Jurkat, Clone E6-1 (cell line): ENCODE results near the gene MYH14. TPM values are rescaled to one million over a fixed set of nuclear protein-coding genes. Genes with fewer than 3 reads are reported as not detected.

ENCODE experiments used
- DNase-seq: peaks from one replicate; pipeline ENCODE4 v3.0.0-alpha.2; 2011; ENCODE audit warnings: low read depth, low spot score
- H3K4me3 ChIP-seq: 2 replicates; pipeline ENCODE4 v1.5.1; 2011; ENCODE audit warnings: mild to moderate bottlenecking, low read length, control low read depth, moderate library complexity
- polyA plus RNA-seq: library from polyadenylated mRNA; unstranded; fragments of >200 nt; gene quantifications from one replicate; pipeline ENCODE4 v1.2.1, GENCODE V29; 2012; ENCODE audit warnings: missing spikeins; ENCODE audit not compliant: insufficient read length, insufficient read depth

The MYH14 gene
- polyA plus RNA-seq: not detected

DNA sequence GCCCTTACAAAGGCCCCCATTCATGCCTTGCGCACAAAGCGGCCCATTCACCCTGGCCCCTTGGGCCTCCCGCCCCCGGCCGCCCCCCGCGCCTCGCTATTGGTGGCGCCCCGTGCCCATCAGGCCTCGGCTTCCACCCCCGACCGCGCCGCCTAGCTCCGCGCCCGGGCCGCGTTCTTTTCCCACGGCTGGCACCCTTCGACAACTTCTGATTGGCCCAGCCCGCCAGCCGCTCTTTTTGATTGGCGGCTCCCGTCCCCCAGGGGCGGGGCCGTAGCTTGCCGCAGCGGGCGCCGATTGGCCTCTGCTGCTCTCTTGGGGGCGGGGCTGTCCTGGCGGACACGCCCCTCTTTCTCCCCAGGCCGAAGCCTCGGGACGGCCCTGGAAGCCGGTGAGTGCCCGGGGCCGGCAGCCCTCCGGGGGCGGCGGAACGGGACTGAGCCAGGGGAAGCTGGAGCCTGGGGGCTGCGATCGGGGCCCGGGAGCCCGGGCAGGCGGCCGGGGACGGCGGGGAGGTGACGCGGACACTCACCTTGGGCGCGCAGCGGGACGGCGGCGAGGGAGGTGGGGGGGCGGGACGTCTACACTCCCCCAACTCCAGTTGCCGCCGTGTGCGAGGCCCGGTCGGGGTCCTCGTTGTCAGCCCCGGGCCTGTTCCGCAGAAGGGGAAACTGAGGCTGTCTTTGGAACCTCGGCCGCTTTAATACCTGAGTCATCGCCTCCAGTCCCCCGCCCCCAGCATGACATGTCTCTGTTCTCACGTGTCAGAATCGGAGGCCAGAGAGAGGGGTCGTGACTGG, at the start of gene MYH14:
MYH14 (plus strand) TSS at position 342 of the 800 bp plus-strand sequence. CDS start 6,744 bp downstream, outside the sequence.
- no peak for DNase-seq
- H3K4me3 ChIP-seq: no peak within 1 kb of the TSS

GRCh38 chr19:50154529-50154928, 48.9 kb upstream of the MYH14 start:
- no peak for DNase-seq
- no peak overlapping the region for H3K4me3 ChIP-seq

DNA sequence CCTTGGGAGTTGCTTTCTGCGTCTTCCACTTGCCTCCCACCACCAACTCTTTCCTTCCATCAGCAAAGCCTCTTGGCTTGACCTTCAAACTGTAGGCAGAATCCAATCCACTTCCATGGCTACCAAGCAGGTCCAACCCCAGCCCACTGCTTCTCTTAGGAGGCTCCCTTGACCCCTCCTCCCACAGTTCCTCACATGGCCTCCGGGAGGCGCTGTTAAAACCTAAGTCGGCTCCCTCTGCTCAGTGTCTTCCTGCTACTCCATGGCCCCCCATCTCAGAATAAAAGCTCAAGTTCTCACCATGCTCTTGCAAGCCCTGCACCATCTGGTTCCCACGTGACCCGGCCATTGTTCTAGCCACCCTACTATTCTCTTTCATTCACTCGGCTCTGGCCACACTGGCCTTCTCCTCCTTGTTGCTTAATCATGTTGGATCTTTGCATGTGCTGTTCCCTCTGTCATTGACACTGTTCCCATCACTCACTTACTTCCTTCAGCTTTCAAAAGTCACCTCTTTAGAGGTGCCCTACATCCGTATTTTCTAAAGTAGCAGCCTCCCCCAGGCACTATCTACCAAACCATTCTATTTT, 47.8 kb upstream of the MYH14 start:
- no peak for DNase-seq
- no peak overlapping the region for H3K4me3 ChIP-seq

- H3K4me3 ChIP-seq: no peak overlapping the region
- DNase-seq: no peak
Measured at GRCh38 chr19:50158577-50158976, 44.8 kb upstream of the MYH14 start.

DNA sequence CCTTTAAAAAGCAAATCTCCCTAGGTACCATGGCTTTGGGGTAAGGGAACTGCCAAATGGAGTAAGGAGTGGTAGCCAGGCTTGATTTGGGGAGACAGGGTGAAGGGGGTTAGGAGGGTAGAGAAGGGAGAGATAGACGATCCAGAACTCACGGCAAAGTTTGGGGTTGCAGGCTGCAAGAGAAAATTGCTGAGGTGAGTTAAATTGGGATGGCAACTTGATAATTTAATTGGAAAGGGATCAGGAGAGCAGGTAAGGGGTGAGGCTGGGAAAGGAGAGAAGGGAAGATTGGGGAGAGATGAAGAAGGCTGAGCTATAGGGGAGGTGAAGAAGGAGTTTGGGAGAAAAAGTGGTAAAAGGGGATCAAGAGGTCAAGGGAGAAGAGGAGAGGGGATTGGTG, 44.3 kb upstream of the MYH14 start:
- no peak overlapping the region for H3K4me3 ChIP-seq
- DNase-seq: no peak

GRCh38 chr19:50162988-50163387, 40.4 kb upstream of the MYH14 start, which contains the start of gene IZUMO2:
Gene IZUMO2, minus strand, starts transcription at chr19:50163281. Its CDS starts 87 bp downstream, at chr19:50163194.
- no peak within 1 kb of the TSS for H3K4me3 ChIP-seq
- no peak for DNase-seq

- no peak overlapping the region for H3K4me3 ChIP-seq
- no peak for DNase-seq
Measured at GRCh38 chr19:50167314-50167721, 36.1 kb upstream of the MYH14 start.

- H3K4me3 ChIP-seq: no peak overlapping the region
- no peak for DNase-seq
Measured at GRCh38 chr19:50171752-50172151, 31.7 kb upstream of the MYH14 start.

DNA sequence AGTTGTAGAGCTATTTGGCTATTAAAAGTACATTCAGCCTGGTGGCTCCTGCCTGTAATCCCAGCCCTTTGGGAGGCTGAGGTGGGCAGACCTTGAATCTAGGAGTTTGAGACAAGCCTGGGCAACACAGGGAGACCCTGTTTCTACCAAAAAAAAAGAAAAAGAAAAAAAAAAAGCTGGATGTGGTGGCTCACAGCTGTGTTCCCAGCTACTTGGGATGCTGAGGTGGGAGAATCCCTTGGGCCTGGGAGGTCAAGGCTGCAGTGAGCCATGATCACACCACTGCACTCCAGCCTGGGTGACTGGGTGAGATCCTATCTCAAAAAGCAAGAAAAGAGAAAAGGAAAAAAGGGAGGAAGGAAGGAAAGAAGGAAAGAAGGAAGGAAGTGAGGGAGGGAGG, 30.7 kb upstream of the MYH14 start:
- no peak for DNase-seq
- H3K4me3 ChIP-seq: no peak overlapping the region

DNA sequence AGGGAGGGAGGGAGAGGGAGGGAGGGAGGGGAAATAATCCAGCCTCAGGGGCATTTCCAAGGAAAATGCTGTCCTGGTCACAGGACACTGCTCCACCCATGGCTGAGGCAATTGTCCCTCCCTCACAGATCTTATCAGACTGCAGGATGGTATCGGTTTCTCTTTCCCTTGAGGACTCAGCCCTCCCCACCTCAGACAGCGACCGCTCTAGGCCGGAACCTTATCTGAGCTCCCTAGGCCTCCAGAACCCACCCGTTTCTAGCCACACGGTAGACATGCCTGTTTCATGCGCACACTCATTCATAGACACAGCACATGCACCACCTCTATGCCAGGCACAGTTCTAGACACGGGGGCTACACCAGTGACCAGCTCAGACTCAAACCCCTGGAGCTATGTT, 30.3 kb upstream of the MYH14 start:
- no peak for DNase-seq
- no peak overlapping the region for H3K4me3 ChIP-seq

DNA sequence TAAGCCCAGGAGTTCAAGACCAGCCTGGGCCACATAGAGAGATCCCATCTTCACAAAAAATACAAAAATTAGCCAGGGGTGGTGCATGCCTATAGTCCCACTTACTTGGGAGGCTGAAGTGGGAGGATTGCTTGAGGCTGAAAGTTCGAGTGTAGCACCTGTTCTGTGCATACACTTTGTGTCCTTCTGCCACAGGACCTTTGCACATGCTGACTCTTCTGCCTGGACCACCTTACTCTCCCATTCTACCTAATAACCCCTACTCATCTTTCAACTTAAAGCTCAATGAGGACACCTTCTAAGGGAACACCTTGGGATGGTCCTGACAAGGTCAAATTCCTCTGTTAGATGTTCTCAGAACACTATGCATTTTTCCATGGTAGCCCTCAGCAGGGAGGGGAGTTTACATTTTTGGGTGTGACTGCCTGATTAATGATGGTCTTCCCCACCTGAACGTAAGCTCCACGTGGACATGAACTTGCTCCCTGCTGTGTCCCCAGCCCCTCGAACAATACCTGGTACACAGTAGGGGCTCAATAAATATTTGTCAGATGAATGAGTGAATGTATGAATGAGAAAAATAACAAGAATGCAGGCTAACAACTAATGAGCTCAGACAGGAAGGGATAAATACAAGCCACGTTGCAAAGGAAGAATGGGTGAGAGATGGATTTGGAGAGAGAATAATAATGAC, 29.2 kb upstream of the MYH14 start:
- DNase-seq: no peak
- H3K4me3 ChIP-seq: no peak overlapping the region

GRCh38 chr19:50175924-50176323, 27.5 kb upstream of the MYH14 start:
- DNase-seq: no peak

GRCh38 chr19:50176775-50177174, 26.6 kb upstream of the MYH14 start:
- no peak overlapping the region for H3K4me3 ChIP-seq
- DNase-seq: no peak

More at GRCh38 chr19:50175924-50176323, 27.5 kb upstream of the MYH14 start:
- H3K4me3 ChIP-seq: no peak overlapping the region

- DNase-seq: no peak
- no peak overlapping the region for H3K4me3 ChIP-seq
Measured at GRCh38 chr19:50178320-50178719, 25.1 kb upstream of the MYH14 start.

DNA sequence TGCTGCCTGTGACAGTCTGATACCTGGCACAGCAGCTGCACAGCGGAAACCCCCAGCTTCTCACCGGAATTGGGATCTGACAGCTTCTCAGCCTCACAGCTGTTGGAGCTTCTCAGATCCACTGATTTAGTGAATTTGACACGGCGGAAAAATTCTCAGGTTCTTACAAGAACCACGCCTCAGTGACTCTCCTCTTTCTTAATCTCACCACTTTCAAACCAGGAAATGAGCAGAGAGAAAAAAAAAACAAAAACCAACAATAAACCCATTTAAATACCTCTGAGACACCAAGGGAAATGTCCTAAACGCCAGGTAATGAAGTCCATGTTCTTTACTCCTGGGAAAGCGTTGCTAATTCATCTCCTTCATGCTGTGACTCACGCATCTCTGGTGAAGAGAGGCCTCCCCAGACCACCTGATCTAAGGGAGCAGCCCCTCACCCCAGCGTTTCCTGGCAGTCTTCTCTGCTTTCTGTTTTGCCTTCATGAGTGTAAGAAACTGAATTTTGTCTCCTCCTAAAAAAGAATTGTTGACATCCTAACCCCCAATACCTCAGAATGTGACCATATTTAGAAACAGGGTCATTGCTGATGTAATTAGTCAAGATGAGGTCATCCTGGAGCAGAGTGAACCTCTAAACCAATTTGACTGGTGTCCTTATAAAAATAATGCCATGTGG, 24.4 kb upstream of the MYH14 start:
- no peak for DNase-seq
- H3K4me3 ChIP-seq: no peak overlapping the region

- no peak overlapping the region for H3K4me3 ChIP-seq
- DNase-seq: no peak
Measured at GRCh38 chr19:50181121-50181520, 22.3 kb upstream of the MYH14 start.

DNA sequence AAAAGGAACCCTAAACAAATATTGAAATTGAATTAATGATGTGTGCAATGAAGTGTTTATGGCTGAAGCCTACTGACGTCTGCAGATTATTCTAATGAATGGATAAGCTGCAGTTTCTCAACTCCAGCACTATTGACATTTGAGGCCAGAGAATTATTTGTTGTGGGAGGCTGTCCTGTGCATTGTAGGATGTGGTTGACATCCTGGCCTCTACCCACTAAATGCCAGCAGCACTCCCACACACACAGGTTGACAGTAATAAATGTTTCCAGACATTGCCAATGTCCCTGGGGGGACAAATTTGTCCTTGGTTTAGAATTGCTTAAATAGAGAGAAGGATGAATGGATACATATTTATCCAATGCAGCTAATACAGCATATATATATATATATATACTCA, 19.2 kb upstream of the MYH14 start:
- no peak for DNase-seq
- no peak overlapping the region for H3K4me3 ChIP-seq

- no peak overlapping the region for H3K4me3 ChIP-seq
- no peak for DNase-seq
Measured at GRCh38 chr19:50187937-50188336, 15.5 kb upstream of the MYH14 start.

GRCh38 chr19:50189331-50189730, 14.1 kb upstream of the MYH14 start:
- H3K4me3 ChIP-seq: no peak overlapping the region
- DNase-seq: no peak
